Duodenal mucosa (tissue), 2 donors: ENCODE results near the gene XPNPEP2.

Experiments
- H3K27ac ChIP-seq: one replicate; pipeline ENCODE4 v1.7.0; 2013; ENCODE audit warnings: low read depth, low read length
- H3K27me3 ChIP-seq, 2 donors: one replicate each; pipeline ENCODE4 v1.7.0; 2013; ENCODE audit warnings: low read length in 2 of 2, control low read depth in 1 of 2; ENCODE audit not compliant: insufficient read depth in 2 of 2, control insufficient read depth in 1 of 2
- H3K36me3 ChIP-seq, 2 donors: one replicate each; pipeline ENCODE4 v1.7.0; 2013; ENCODE audit warnings: low read length in 2 of 2, control low read depth in 1 of 2; ENCODE audit not compliant: insufficient read depth in 2 of 2, control insufficient read depth in 1 of 2
- H3K4me1 ChIP-seq, 2 donors: one replicate each; pipeline ENCODE4 v1.7.0; 2013; ENCODE audit warnings: low read length in 2 of 2, control low read depth in 1 of 2; ENCODE audit not compliant: insufficient read depth in 2 of 2, control insufficient read depth in 1 of 2
- H3K4me3 ChIP-seq, 2 donors: one replicate each; pipeline ENCODE4 v1.7.0; 2013; ENCODE audit warnings: low read length in 2 of 2, low read depth in 1 of 2
- H3K9ac ChIP-seq, 2 donors: one replicate each; pipeline ENCODE4 v1.7.0; 2013; ENCODE audit warnings: low read length in 2 of 2, low read depth in 1 of 2
- H3K9me3 ChIP-seq, 2 donors: one replicate each; pipeline ENCODE4 v1.7.0; 2013; ENCODE audit warnings: low read length in 2 of 2, control low read depth in 1 of 2; ENCODE audit not compliant: control insufficient read depth in 1 of 2

The XPNPEP2 gene

GRCh38 chrX:129747533-129747932 is 8.8 kb downstream of the XPNPEP2 start:
- Histone ChIP-seq H3K36me3 (no peaks in the 10 kb centered on the region), H3K4me1 (no peaks in the 10 kb centered on the region), H3K27me3 (no peaks in the 10 kb centered on the region), H3K9me3 (no peaks in the 10 kb centered on the region), H3K4me3 (no peak overlapping the region), H3K27ac (no peak overlapping the region), H3K9ac (no peak overlapping the region)

GRCh38 chrX:129748305-129748704 is 9.5 kb downstream of the XPNPEP2 start:
- Histone ChIP-seq H3K27ac (no peak overlapping the region), H3K9ac (no peak overlapping the region), H3K9me3 (no peaks in the 10 kb centered on the region)

GRCh38 chrX:129749069-129749468 is 10.3 kb downstream of the XPNPEP2 start:
- Histone ChIP-seq H3K36me3 (no peaks in the 10 kb centered on the region), H3K27me3 (no peaks in the 10 kb centered on the region), H3K27ac (no peak overlapping the region)

More at GRCh38 chrX:129748305-129748704, 9.5 kb downstream of the XPNPEP2 start:
- no peaks in the 10 kb centered on the region for H3K36me3 ChIP-seq
- no peak overlapping the region for H3K4me3 ChIP-seq
- H3K27me3 ChIP-seq: no peaks in the 10 kb centered on the region
- H3K4me1 ChIP-seq: no peaks in the 10 kb centered on the region

GRCh38 chrX:129750971-129751370 is 12.2 kb downstream of the XPNPEP2 start:
- Histone ChIP-seq H3K4me3 (no peak overlapping the region), H3K27me3 (no peaks in the 10 kb centered on the region), H3K27ac (no peak overlapping the region), H3K9ac (no peak overlapping the region), H3K9me3 (no peaks in the 10 kb centered on the region), H3K4me1 (no peaks in the 10 kb centered on the region), H3K36me3 (no peaks in the 10 kb centered on the region)

More at GRCh38 chrX:129749069-129749468, 10.3 kb downstream of the XPNPEP2 start:
- Histone ChIP-seq H3K4me1 (no peaks in the 10 kb centered on the region), H3K9ac (no peak overlapping the region), H3K4me3 (no peak overlapping the region), H3K9me3 (no peaks in the 10 kb centered on the region)

- Histone ChIP-seq H3K27ac (no peak overlapping the region), H3K4me1 (peaks cover 8% of the 10 kb centered on the region in 2 donors), H3K36me3 (no peaks in the 10 kb centered on the region), H3K9ac (no peak overlapping the region), H3K9me3 (no peaks in the 10 kb centered on the region), H3K4me3 (no peak overlapping the region), H3K27me3 (no peaks in the 10 kb centered on the region)
These were observed 15.6 kb downstream of the XPNPEP2 start for GRCh38 chrX:129754056-129755024.

GRCh38 chrX:129755779-129756650 is 17.2 kb downstream of the XPNPEP2 start:
- Histone ChIP-seq H3K9me3 (no peaks in the 10 kb centered on the region), H3K27me3 (no peaks in the 10 kb centered on the region), H3K4me3 (no peak overlapping the region), H3K36me3 (no peaks in the 10 kb centered on the region), H3K27ac (no peak overlapping the region), H3K9ac (no peak overlapping the region), H3K4me1 (peaks cover 8 to 17% of the 10 kb centered on the region in 2 donors)

GRCh38 chrX:129759576-129760061 is 20.8 kb downstream of the XPNPEP2 start:
- H3K9ac ChIP-seq: no peak overlapping the region
- peaks cover 8 to 17% of the 10 kb centered on the region in 2 donors for H3K4me1 ChIP-seq
- H3K27ac ChIP-seq: no peak overlapping the region
- H3K4me3 ChIP-seq: no peak overlapping the region
- H3K27me3 ChIP-seq: no peaks in the 10 kb centered on the region
- no peaks in the 10 kb centered on the region for H3K36me3 ChIP-seq
- no peaks in the 10 kb centered on the region for H3K9me3 ChIP-seq

GRCh38 chrX:129760155-129760554 is 21.4 kb downstream of the XPNPEP2 start:
- no peak overlapping the region for H3K9ac ChIP-seq
- H3K36me3 ChIP-seq: no peaks in the 10 kb centered on the region
- H3K4me1 ChIP-seq: peaks cover 8 to 17% of the 10 kb centered on the region in 2 donors
- no peaks in the 10 kb centered on the region for H3K9me3 ChIP-seq
- H3K27ac ChIP-seq: no peak overlapping the region
- H3K27me3 ChIP-seq: no peaks in the 10 kb centered on the region
- no peak overlapping the region for H3K4me3 ChIP-seq

- H3K4me3 ChIP-seq: no peak overlapping the region
- no peaks in the 10 kb centered on the region for H3K36me3 ChIP-seq
- H3K9ac ChIP-seq: no peak overlapping the region
- no peaks in the 10 kb centered on the region for H3K9me3 ChIP-seq
- H3K27ac ChIP-seq: no peak overlapping the region
- H3K4me1 ChIP-seq: peaks cover 8 to 17% of the 10 kb centered on the region in 2 donors
- no peaks in the 10 kb centered on the region for H3K27me3 ChIP-seq
These were observed 22.2 kb downstream of the XPNPEP2 start for GRCh38 chrX:129760981-129761380.

GRCh38 chrX:129761596-129761995 is 22.8 kb downstream of the XPNPEP2 start:
- H3K9me3 ChIP-seq: no peaks in the 10 kb centered on the region
- H3K27ac ChIP-seq: no peak overlapping the region
- peaks cover 8 to 17% of the 10 kb centered on the region in 2 donors for H3K4me1 ChIP-seq
- H3K9ac ChIP-seq: no peak overlapping the region
- no peaks in the 10 kb centered on the region for H3K36me3 ChIP-seq
- no peaks in the 10 kb centered on the region for H3K27me3 ChIP-seq
- no peak overlapping the region for H3K4me3 ChIP-seq
